Cardiac fibroblast (primary cell): ENCODE results near the gene RAPGEF1.
A peak's percentile ranks its signal among the peaks of the same experiment; 100 is the strongest.
"Not testable (repeated sequence)": the region's sequence is repeated elsewhere in the genome, so short reads cannot be mapped to it uniquely, and the experiment has no call there.

Experiments used
- DNase-seq, 2 donors: peaks; one replicate each; pipeline versions ENCODE4 v3.0.0 to v3.0.0-alpha.2; 2010; ENCODE audit warnings: low read depth in 2 of 2
- H3K4me3 ChIP-seq, 2 donors: replicated peaks in 1 of 2; 1 replicate in 1 of 2; 2 replicates in 1 of 2; pipeline ENCODE4 v1.5.1; 2011; ENCODE audit warnings: low read depth in 2 of 2, low read length in 2 of 2, mild to moderate bottlenecking in 2 of 2, moderate library complexity in 1 of 2
- CTCF ChIP-seq: IDR thresholded peaks from one replicate; pipeline ENCODE4 v1.5.1; 2011; ENCODE audit warnings: low read depth, mild to moderate bottlenecking, low read length, inconsistent platforms

The RAPGEF1 gene

GRCh38 chr9:131714821-131715220 is 25.1 kb downstream of the RAPGEF1 start:
- no peak overlapping the region for H3K4me3 ChIP-seq
- no peak for TF ChIP-seq CTCF
- DNase-seq, result no peak

GRCh38 chr9:131714161-131714646 is 25.7 kb downstream of the RAPGEF1 start:
- peak overlapping the region in 1 of 2 donors; percentile 24 for H3K4me3 ChIP-seq
- peak; percentile 91 to 94 for DNase-seq
- no peak for TF ChIP-seq CTCF

GRCh38 chr9:131713016-131713415 is 26.9 kb downstream of the RAPGEF1 start:
- DNase-seq, result no peak
- no peak for TF ChIP-seq CTCF
- H3K4me3 ChIP-seq, result no peak overlapping the region

GRCh38 chr9:131712151-131712716 is 27.6 kb downstream of the RAPGEF1 start:
- no peak for DNase-seq
- TF ChIP-seq CTCF, result no peak
- no peak overlapping the region for H3K4me3 ChIP-seq

- peak; percentile 2 for TF ChIP-seq CTCF
- peak; percentile 55 to 59 for DNase-seq
These were observed 30.0 kb downstream of the RAPGEF1 start for GRCh38 chr9:131709771-131710431.

GRCh38 chr9:131709010-131709770 is 30.7 kb downstream of the RAPGEF1 start:
- H3K4me3 ChIP-seq, DNase-seq: not testable (repeated sequence)

More at GRCh38 chr9:131709771-131710431, 30.0 kb downstream of the RAPGEF1 start:
- no peak overlapping the region for H3K4me3 ChIP-seq
